NCI-H524 (cell line): ENCODE results near the gene FOXO3.

Experiments used
- DNase-seq, 2 experiments: peaks; one replicate each; lab custom pipeline; 2025; lab: John Stamatoyannopoulos, UW

FOXO3 gene

GRCh38 chr6:108594640-108595039 lies 33.9 kb downstream of the FOXO3 start:
- DNase-seq: no peak

DNA sequence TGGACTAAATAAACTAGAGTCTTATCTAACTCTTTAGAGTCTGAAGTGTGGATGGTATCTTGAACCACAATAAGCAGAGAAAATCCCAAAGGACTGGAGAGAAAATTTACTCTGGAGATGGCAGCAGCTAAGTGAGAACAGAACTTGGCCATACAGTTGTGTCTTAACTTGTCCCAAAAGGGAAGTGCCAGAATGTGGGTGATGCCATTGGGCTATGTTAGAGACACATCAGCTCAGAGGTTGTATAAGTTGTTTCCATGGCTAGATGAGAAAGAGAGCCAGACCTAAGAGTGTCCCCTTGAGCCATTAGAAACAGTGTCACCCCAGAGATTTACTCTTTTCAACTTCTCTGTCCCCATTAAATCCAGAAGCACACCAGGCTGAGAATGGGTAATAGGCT lies 36.2 kb downstream of the FOXO3 start:
- no peak for DNase-seq

- DNase-seq: no peak
These were observed 37.0 kb downstream of the FOXO3 start for GRCh38 chr6:108597572-108598304.

- no peak for DNase-seq
These were observed 37.7 kb downstream of the FOXO3 start for GRCh38 chr6:108598305-108598863.

GRCh38 chr6:108604156-108604555 lies 43.4 kb downstream of the FOXO3 start:
- no peak for DNase-seq

- no peak for DNase-seq
These were observed 45.6 kb downstream of the FOXO3 start for GRCh38 chr6:108606250-108606690.

- DNase-seq: peak in 1 of 2 experiments; percentile 12
These were observed 47.9 kb downstream of the FOXO3 start for GRCh38 chr6:108608453-108609275.

GRCh38 chr6:108609276-108609769 lies 48.6 kb downstream of the FOXO3 start:
- DNase-seq: no peak

- DNase-seq: no peak
These were observed 49.6 kb downstream of the FOXO3 start for GRCh38 chr6:108610270-108610839.

GRCh38 chr6:108610957-108611586 lies 50.4 kb downstream of the FOXO3 start:
- DNase-seq: no peak

DNA sequence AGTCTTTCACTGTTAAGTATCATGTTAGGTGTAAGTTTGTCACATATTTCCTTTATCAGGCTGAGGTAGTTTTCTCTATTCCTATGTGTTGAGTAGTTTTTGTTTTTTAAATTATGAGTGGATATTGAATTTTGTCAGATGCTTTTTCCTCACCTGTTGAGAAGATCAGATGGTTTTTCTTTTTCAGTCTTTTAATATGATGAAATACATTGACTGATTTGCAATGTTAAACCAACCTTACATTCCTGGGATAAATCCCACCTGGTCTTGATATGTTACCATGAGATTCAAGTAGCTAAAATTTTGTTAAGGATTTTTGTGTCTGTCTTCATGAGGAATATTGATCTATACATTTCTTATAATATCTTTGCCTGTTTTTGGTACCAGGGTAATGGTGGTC lies 52.1 kb downstream of the FOXO3 start:
- no peak for DNase-seq

GRCh38 chr6:108616544-108616943 lies 55.8 kb downstream of the FOXO3 start:
- no peak for DNase-seq

DNA sequence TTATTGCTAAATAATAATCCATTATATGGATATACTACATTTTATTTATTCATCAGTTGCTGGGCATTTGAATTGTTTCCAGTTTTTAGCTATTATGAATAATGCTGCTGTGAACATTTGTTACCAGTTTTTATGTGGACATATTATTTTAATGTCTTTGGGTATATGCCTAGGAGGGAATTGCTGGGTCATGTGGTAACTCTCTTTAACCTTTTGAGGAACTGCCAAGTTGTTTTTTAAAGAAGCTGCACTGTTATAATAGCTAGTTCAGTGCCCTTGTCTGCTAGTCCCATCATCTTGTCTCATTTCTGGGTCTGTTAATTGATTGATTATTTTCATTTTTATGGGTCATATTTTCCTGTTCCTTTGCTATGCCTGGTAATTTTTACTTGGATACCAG lies 56.3 kb downstream of the FOXO3 start:
- no peak for DNase-seq

GRCh38 chr6:108618623-108619152 lies 58.0 kb downstream of the FOXO3 start:
- no peak for DNase-seq

- DNase-seq: peak; percentile 50 to 77
These were observed 58.9 kb downstream of the FOXO3 start for GRCh38 chr6:108619431-108620197.

- no peak for DNase-seq
These were observed 60.4 kb downstream of the FOXO3 start for GRCh38 chr6:108621117-108621516.

DNA sequence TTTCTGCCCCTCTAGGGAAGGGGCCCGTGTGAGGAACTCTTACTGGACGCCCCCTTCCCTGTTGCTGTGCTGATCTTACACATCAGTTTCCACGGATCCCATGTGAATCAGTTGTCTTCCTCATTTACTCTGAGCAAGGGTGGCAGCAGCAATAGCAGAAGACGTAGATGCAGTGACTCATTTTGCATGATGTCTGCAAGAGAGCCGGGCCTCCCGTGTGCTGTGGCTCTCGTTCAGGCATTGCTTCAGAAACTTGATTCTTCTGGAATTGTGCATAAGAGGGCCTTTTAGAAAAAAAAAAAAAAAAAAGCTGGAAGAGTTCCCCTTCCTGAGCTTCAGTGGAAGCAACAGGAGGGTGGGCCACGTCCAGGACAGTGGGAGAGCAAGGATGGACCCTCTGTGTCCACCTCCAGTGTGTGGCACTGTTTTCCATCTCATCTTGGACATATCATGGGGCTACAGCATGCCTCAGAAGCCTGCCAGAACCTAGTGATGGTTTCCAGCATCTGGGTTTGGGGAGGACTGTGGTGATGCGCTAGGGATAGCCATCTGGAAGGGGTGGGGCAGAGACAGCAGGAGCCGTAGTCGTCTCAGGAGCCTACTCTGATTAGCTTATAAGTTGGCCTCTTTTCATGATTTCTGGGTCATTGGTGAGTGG lies 62.1 kb downstream of the FOXO3 start:
- peak; percentile 13 to 55 for DNase-seq

- DNase-seq: no peak
These were observed 63.3 kb downstream of the FOXO3 start for GRCh38 chr6:108623995-108624394.

GRCh38 chr6:108625581-108625980 lies 64.9 kb downstream of the FOXO3 start:
- no peak for DNase-seq

- no peak for DNase-seq
These were observed 66.1 kb downstream of the FOXO3 start for GRCh38 chr6:108626777-108627176.
